HepG2 (cell line): Measurements from ENCODE around the gene FGF19. TPM values are rescaled to one million over a fixed set of nuclear protein-coding genes. Genes with fewer than 3 reads are reported as not detected.

ENCODE experiments used
- AHR ChIP-seq: IDR thresholded peaks from 2 replicates; pipeline ENCODE4 v1.6.1; 2018; ENCODE audit warnings: missing genetic modification reagents, missing compliant biosample characterization
- HDAC6 ChIP-seq: fragments of 200-600 bp; sonication (generic); IDR thresholded peaks from 2 replicates; pipeline ENCODE4 v1.7.0; 2017; ENCODE audit warnings: mild to moderate bottlenecking, antibody characterized with exemption, low read length, low read depth
- POLR2AphosphoS2 ChIP-seq: IDR thresholded peaks from 2 replicates; pipeline ENCODE4 v1.6.1; 2011; ENCODE audit warnings: low read depth, low read length, improper control_type of control experiment
- RAD21 ChIP-seq: fragments of 450-650 bp; formaldehyde crosslinking; IDR thresholded peaks from 2 replicates; pipeline ENCODE4 v1.5.0; 2020; ENCODE audit warnings: mild to moderate bottlenecking
- RBAK ChIP-seq: sonication (generic); formaldehyde crosslinking; IDR thresholded peaks from 2 replicates; pipeline ENCODE4 v1.5.1; 2020; ENCODE audit warnings: mild to moderate bottlenecking, missing genetic modification reagents
- SP1 ChIP-seq, 2 experiments: fragments of 450-650 bp in 1 of 2; sonication (generic) in 1 of 2; formaldehyde crosslinking in 1 of 2; IDR thresholded peaks; 2 replicates each; pipeline versions ENCODE4 v1.4.0 to v1.6.1; 2016 to 2020; ENCODE audit warnings: missing genetic modification reagents in 1 of 2
- TFDP2 ChIP-seq: sonication (generic); formaldehyde crosslinking; IDR thresholded peaks from 2 replicates; pipeline ENCODE4 v1.4.0; 2020; ENCODE audit warnings: missing genetic modification reagents
- ZFP91 ChIP-seq: sonication (generic); formaldehyde crosslinking; IDR thresholded peaks from 2 replicates; pipeline ENCODE4 v1.9.0; 2022; ENCODE audit warnings: missing genetic modification reagents, mild to moderate bottlenecking, borderline replicate concordance
- ZNF317 ChIP-seq: sonication (generic); formaldehyde crosslinking; IDR thresholded peaks from 2 replicates; pipeline ENCODE4 v1.5.0; 2020; ENCODE audit warnings: mild to moderate bottlenecking, missing genetic modification reagents
- ZNF569 ChIP-seq: sonication (generic); formaldehyde crosslinking; IDR thresholded peaks from 2 replicates; pipeline ENCODE4 v1.5.0; 2020; ENCODE audit warnings: mild to moderate bottlenecking, missing genetic modification reagents, moderate library complexity, borderline replicate concordance
- ZNF713 ChIP-seq: sonication (generic); formaldehyde crosslinking; IDR thresholded peaks from 2 replicates; pipeline ENCODE4 v1.4.0; 2020; ENCODE audit warnings: mild to moderate bottlenecking, missing genetic modification reagents
- ZNF788 ChIP-seq: sonication (generic); formaldehyde crosslinking; IDR thresholded peaks from 2 replicates; pipeline ENCODE4 v1.5.0; 2020; ENCODE audit warnings: mild to moderate bottlenecking, missing genetic modification reagents, borderline replicate concordance
- ZNF839 ChIP-seq: sonication (generic); formaldehyde crosslinking; IDR thresholded peaks from 2 replicates; pipeline ENCODE4 v1.4.0; 2020; ENCODE audit warnings: missing genetic modification reagents, mild to moderate bottlenecking, borderline replicate concordance
- polyA plus RNA-seq, 8 experiments: library from polyadenylated mRNA; depleted of rRNA in 3 of 8; stranded (reverse) in 7 of 8; unstranded in 1 of 8; fragments of >200 nt; fragmentation: Illumina TruSeq in 4 of 8; extraction: Trizol in 4 of 8; gene quantifications; 2 replicates each; pipeline versions ENCODE4 v1.2.1 to v1.2.3, GENCODE V29; 2011 to 2016; ENCODE audit warnings: low read depth in 4 of 8, missing spikeins in 1 of 8, mixed read lengths in 1 of 8; ENCODE audit not compliant: insufficient read depth in 1 of 8
- total RNA-seq, 5 experiments: library from RNA; depleted of rRNA; stranded (reverse); fragments of >200 nt; fragmentation: Illumina TruSeq; extraction: Trizol; gene quantifications; 2 replicates each; pipeline ENCODE4 v1.2.3, GENCODE V29; 2016; ENCODE audit warnings: low read depth in 1 of 5
- TF ChIP-seq, protein P1 (sequence below): sonication (generic); formaldehyde crosslinking; IDR thresholded peaks from 2 replicates; pipeline ENCODE4 v1.9.0; 2022; ENCODE audit warnings: low read depth, missing genetic modification reagents

Gene FGF19
- total and polyA plus RNA-seq, 2 of the 13 experiments (the other 11 are each of a cell fraction or from before 2014, with no cell fraction given): 0.07 TPM; not detected in 1

GRCh38 chr11:69657911-69658625 lies 45.8 kb downstream of the FGF19 start (continued):
- no peak for TF ChIP-seq AHR
- TF ChIP-seq RBAK (CRISPR knock-in tag): no peak
- TF ChIP-seq HDAC6: no peak
- TF ChIP-seq ZFP91 (CRISPR knock-in tag): no peak; the same call in 1 of the 2 replicates
- TF ChIP-seq, protein P1, sequence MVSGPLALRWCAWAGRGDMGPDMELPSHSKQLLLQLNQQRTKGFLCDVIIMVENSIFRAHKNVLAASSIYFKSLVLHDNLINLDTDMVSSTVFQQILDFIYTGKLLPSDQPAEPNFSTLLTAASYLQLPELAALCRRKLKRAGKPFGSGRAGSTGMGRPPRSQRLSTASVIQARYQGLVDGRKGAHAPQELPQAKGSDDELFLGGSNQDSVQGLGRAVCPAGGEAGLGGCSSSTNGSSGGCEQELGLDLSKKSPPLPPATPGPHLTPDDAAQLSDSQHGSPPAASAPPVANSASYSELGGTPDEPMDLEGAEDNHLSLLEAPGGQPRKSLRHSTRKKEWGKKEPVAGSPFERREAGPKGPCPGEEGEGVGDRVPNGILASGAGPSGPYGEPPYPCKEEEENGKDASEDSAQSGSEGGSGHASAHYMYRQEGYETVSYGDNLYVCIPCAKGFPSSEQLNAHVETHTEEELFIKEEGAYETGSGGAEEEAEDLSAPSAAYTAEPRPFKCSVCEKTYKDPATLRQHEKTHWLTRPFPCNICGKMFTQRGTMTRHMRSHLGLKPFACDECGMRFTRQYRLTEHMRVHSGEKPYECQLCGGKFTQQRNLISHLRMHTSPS: peak; percentile 87
- TF ChIP-seq ZNF713 (CRISPR knock-in tag): no peak
- peak; percentile 92; the same call in 1 of the 2 replicates for TF ChIP-seq ZNF788
- peak; percentile 77 for TF ChIP-seq TFDP2 (CRISPR knock-in tag)
- peak; percentile 57; the same call in 1 of the 2 replicates for TF ChIP-seq RAD21 (CRISPR knock-in tag)
- TF ChIP-seq ZNF839 (CRISPR knock-in tag): no peak
- TF ChIP-seq SP1 (IDR thresholded peaks at IDR 0.05): no peak
- TF ChIP-seq SP1 (CRISPR knock-in tag; IDR thresholded peaks at IDR 0.05): 0 out of 2 replicates have a peak, but pooled peaks have one; percentile 26
- TF ChIP-seq POLR2AphosphoS2: no peak
- TF ChIP-seq ZNF569 (CRISPR knock-in tag): no peak
- no peak for TF ChIP-seq ZNF317 (CRISPR knock-in tag)
